Muscle layer of colon (tissue), 2 donors: ENCODE data around the gene HOXB1.

Experiments
- H3K27ac ChIP-seq: one replicate; pipeline ENCODE4 v1.7.0; 2013; ENCODE audit warnings: low read depth, mild to moderate bottlenecking, low read length, moderate library complexity
- H3K27me3 ChIP-seq, 2 donors: one replicate each; pipeline ENCODE4 v1.7.0; 2013; ENCODE audit warnings: low read length in 2 of 2, mild to moderate bottlenecking in 2 of 2; ENCODE audit not compliant: insufficient read depth in 2 of 2, control insufficient read depth in 1 of 2
- H3K36me3 ChIP-seq: one replicate; pipeline ENCODE4 v1.7.0; 2013; ENCODE audit warnings: mild to moderate bottlenecking, low read length; ENCODE audit not compliant: insufficient read depth
- H3K4me1 ChIP-seq: one replicate; pipeline ENCODE4 v1.7.0; 2013; ENCODE audit warnings: mild to moderate bottlenecking, low read length; ENCODE audit not compliant: insufficient read depth
- H3K4me3 ChIP-seq, 2 donors: one replicate each; pipeline ENCODE4 v1.7.0; 2013; ENCODE audit warnings: low read length in 2 of 2, low read depth in 1 of 2, mild to moderate bottlenecking in 1 of 2, moderate library complexity in 1 of 2
- H3K9ac ChIP-seq: one replicate; pipeline ENCODE4 v1.7.0; 2013; ENCODE audit warnings: low read length
- H3K9me3 ChIP-seq: one replicate; pipeline ENCODE4 v1.7.0; 2013; ENCODE audit warnings: mild to moderate bottlenecking, low read length
- donor health status: abdominal sarcoma.
- donor health status: Adenocarcinoma of cecum.

Gene HOXB1

DNA sequence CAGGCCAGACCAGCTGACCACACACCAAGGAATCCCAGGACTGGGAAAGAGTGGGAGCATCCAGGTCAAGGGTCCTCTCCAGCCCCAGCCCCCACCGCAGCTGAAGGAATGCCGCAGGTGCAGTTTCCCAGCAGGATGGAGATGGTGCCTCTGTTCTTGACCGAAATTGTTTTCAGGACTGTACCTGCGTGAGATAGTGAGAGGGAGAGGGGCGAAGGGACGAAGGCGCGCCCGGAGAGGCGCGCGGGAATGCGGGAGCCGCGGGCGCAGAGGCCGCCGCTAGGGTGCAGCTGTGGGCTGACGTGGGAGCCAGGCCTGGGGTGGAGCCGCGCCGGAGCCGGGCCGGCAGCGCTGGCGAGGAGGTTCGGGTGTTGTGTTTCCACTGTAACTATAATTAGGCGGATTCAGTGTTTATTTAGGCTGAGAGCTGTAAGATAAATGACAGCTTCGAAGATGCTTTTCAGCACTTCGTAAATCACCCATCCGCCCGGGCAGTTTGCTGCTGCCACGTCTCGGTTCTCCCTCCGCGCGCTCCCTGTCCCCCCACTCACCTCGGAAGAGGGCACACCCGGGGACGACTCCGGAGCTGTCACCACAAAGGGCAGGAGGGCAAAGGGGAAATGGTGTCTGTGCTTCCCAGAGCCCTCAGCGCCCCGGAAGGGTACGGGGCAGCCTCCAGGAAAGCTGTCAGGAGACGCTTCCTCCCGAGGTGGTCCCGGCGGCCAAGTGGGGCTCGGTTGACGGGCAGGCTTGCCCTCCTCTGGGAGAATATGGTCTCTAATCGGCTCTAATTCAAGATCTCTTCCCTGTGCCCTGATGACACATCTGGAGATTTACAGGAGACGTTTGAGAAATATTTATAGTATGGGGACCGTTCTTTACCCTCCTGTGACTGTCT is 38.2 kb downstream of the HOXB1 start:
- H3K4me1 ChIP-seq: peaks cover 14% of the 10 kb centered on the region
- peak overlapping the region; percentile 42 for H3K27ac ChIP-seq
- peak overlapping the region; percentile 56 for H3K9ac ChIP-seq
- H3K27me3 ChIP-seq: peaks cover 0 to 4% of the 10 kb centered on the region in 2 donors
- peak overlapping the region; percentile 36 to 55 for H3K4me3 ChIP-seq
- H3K9me3 ChIP-seq: no peaks in the 10 kb centered on the region
- no peaks in the 10 kb centered on the region for H3K36me3 ChIP-seq

DNA sequence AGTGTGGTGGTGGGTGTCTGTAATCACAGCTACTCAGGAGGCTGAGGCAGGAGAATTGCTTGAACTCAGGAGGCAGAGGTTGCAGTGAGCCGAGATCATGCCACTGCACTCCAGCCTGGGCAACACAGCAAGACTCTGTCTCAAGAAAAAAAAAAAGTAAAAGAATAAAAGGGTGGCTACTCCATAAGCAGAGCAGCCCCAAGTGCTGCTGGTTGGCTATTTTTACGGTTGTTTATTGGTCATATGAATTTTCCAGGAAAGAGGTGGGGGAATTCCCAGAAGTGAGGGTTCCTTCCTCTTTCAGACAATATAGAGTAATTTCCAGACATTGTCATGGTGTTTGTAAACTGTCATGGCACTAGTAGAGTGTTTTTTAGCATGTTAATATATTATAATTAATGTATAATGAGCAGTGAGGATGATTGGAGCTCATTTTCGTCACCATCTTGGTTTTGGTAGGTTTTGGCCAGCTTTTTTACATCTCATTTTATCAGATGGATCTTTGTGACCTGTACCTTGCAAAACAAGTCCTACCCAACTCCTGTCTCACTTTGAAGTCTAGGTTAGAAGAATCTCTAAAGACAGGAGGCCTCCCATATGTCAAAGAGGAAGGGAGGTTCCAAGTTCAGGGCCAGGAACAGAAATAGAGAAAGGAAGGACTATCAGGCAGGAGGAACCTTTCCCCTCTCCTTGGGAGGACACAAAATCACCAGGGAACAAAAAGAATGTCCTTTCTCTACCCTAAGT is 39.1 kb downstream of the HOXB1 start:
- H3K4me1 ChIP-seq: peaks cover 14% of the 10 kb centered on the region
- H3K9me3 ChIP-seq: no peaks in the 10 kb centered on the region
- H3K4me3 ChIP-seq: no peak overlapping the region
- no peak overlapping the region for H3K27ac ChIP-seq
- H3K9ac ChIP-seq: no peak overlapping the region
- H3K36me3 ChIP-seq: no peaks in the 10 kb centered on the region
- H3K27me3 ChIP-seq: peaks cover 0 to 4% of the 10 kb centered on the region in 2 donors

DNA sequence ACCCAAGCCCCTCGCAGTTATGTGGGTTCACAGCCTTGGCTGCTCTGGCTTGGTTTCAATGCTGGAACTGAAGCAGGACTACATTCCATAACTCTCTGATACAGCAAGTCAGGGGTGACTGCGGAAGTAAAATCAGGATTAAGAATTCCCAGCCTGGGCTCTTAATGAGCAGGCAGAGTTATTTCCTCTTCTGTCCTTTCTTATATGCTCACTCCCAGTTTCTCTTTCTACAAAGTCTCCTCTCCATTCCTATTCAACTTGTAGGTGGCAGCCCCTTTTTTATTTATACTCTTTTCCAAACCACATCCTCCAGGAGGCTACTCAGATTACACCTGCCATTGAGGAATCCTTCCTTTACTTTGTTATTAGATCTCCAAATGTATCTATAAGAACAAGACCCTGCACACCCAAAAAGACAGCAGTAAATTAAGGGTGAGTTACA is 40.3 kb downstream of the HOXB1 start:
- Histone ChIP-seq H3K4me1 (peaks cover 14% of the 10 kb centered on the region), H3K27ac (no peak overlapping the region), H3K27me3 (peaks cover 0 to 4% of the 10 kb centered on the region in 2 donors), H3K4me3 (peak overlapping the region in 1 of 2 donors; percentile 14), H3K9ac (no peak overlapping the region), H3K9me3 (no peaks in the 10 kb centered on the region), H3K36me3 (no peaks in the 10 kb centered on the region)

DNA sequence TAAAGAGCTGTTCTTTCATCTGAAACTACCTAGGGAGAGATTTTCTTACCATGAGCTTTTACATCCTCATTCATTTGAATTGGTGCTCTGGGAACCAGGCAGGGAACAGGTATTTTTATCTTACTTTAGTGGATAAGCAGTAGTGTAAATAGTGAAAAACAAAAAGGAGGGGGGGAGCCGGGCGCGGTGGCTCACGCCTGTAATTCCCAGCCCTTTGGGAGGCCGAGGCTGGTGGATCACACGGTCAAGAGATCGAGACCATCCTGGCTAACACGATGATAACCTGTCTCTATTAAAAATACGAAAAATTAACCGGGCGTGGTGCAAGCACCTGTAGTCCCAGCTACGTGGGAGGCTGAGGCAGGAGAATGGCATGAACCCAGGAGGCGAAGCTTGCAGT is 41.0 kb downstream of the HOXB1 start:
- no peak overlapping the region for H3K27ac ChIP-seq
- no peaks in the 10 kb centered on the region for H3K36me3 ChIP-seq
- H3K4me3 ChIP-seq: no peak overlapping the region
- peaks cover 0 to 4% of the 10 kb centered on the region in 2 donors for H3K27me3 ChIP-seq
- H3K9ac ChIP-seq: no peak overlapping the region
- H3K9me3 ChIP-seq: no peaks in the 10 kb centered on the region
- H3K4me1 ChIP-seq: peaks cover 14% of the 10 kb centered on the region

DNA sequence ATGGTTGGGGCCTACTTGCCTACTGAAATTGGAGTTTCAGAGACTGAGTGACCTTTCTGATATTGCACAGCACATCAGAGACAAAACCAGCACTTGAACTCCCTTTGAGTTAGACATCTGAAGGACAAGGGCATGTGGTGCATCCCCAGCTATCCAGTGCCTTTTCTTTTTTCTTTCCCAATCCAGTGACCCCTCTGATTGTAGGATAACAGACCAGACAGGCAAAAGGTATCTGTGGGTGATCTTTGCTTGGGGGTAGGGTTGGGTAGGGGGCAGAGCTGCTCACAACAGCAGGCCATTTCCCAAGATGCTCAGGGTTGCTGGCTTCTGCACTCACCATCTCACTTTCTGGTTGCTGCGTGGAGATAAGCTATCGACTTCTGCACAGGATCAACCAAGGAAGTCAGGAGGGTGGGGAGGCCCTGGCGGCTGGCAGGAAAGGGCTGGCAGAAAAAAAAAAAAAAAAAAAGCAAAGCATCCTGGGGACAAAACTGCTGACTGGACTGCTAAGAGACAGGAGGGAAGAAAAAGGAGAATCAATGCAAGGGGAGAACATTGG is 42.2 kb downstream of the HOXB1 start:
- Histone ChIP-seq H3K36me3 (no peaks in the 10 kb centered on the region), H3K9me3 (no peaks in the 10 kb centered on the region), H3K9ac (no peak overlapping the region), H3K4me1 (peaks cover 21% of the 10 kb centered on the region), H3K27me3 (peaks cover 0 to 4% of the 10 kb centered on the region in 2 donors), H3K27ac (no peak overlapping the region), H3K4me3 (no peak overlapping the region)

DNA sequence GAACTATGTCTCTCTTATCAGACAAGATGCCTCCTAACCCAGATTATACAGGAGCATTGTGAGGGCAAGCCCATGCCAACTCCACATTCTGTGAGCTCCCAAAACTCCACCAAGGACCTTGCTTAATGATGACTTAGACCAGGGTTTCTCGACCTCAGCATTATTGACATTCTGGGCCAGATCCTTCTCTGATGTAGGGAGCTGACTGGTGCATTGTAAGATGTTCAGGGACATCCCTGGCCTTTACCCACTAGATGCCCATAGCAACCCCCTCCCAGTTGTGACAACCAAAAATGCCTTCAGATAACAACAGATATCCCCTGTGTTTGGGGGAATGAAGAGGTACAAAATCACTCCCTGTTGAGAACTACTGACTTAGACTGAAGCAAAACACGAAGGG is 43.6 kb downstream of the HOXB1 start:
- Histone ChIP-seq H3K36me3 (no peaks in the 10 kb centered on the region), H3K27ac (no peak overlapping the region), H3K9ac (no peak overlapping the region), H3K9me3 (no peaks in the 10 kb centered on the region), H3K4me3 (no peak overlapping the region), H3K4me1 (peaks cover 18% of the 10 kb centered on the region), H3K27me3 (no peaks in the 10 kb centered on the region)

DNA sequence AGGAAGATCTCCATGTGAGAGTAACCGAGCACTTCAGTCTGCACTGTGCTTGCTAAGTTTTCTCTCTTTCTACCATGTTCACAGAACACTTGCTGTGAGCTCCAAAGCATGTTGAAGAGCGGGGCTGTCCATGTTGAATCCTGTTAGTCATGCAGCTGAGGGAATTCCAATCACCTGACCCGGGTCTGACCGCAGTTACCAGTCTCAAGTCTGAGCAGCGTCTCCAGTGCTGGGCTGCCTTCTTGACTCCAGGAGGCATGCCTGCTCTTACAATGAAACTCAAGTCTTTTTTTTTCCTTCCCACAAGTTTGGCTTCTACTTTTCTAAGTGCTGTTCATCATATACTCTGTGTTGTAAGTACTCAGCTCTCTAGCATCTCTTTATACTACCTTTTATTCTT is 44.3 kb downstream of the HOXB1 start:
- no peak overlapping the region for H3K27ac ChIP-seq
- no peaks in the 10 kb centered on the region for H3K27me3 ChIP-seq
- peaks cover 18% of the 10 kb centered on the region for H3K4me1 ChIP-seq
- no peaks in the 10 kb centered on the region for H3K9me3 ChIP-seq
- no peak overlapping the region for H3K4me3 ChIP-seq
- H3K36me3 ChIP-seq: no peaks in the 10 kb centered on the region
- H3K9ac ChIP-seq: no peak overlapping the region

DNA sequence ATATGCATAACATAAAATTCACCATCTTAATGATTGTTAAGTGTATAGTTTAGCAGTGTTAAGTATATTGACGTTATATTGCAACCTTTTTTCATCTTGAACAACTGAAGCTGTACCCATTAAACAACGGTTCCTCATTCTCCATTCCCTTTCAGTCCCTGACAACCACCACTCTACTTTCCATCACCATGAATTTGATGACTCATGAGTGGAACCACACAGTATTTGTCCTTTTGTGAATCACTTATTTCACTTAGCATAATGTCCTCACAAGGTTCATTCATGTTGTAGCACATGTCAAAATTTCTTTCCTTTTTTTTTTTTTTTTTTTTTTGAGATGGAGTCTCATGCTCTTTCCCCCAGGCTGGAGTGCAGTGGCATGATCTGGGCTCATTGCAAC is 46.0 kb downstream of the HOXB1 start:
- no peaks in the 10 kb centered on the region for H3K27me3 ChIP-seq
- H3K36me3 ChIP-seq: no peaks in the 10 kb centered on the region
- H3K9ac ChIP-seq: no peak overlapping the region
- H3K4me3 ChIP-seq: no peak overlapping the region
- no peak overlapping the region for H3K27ac ChIP-seq
- peaks cover 13% of the 10 kb centered on the region for H3K4me1 ChIP-seq
- H3K9me3 ChIP-seq: no peaks in the 10 kb centered on the region

DNA sequence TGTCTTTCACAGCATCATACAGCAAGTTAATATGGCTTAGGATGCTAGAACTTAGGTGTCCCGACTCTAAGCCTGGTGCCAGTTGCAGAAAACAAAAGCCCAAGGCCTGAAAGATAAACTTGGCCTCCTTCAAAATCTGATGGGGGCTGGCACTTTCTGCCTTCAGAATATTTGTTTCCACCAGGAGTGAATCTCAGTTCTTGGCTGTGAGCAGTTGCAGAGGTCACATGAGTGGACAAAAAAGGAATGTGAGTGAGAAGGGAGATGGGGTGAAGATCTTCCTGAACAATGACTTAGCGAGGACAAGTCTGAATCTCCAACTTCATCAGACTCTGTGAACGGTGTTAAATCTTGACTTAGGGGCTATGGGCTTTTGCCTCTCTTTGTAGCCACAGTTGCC is 46.6 kb downstream of the HOXB1 start:
- H3K27ac ChIP-seq: no peak overlapping the region
- H3K27me3 ChIP-seq: no peaks in the 10 kb centered on the region
- H3K4me1 ChIP-seq: peaks cover 13% of the 10 kb centered on the region
- no peak overlapping the region for H3K9ac ChIP-seq
- no peak overlapping the region for H3K4me3 ChIP-seq
- H3K9me3 ChIP-seq: no peaks in the 10 kb centered on the region
- no peaks in the 10 kb centered on the region for H3K36me3 ChIP-seq

DNA sequence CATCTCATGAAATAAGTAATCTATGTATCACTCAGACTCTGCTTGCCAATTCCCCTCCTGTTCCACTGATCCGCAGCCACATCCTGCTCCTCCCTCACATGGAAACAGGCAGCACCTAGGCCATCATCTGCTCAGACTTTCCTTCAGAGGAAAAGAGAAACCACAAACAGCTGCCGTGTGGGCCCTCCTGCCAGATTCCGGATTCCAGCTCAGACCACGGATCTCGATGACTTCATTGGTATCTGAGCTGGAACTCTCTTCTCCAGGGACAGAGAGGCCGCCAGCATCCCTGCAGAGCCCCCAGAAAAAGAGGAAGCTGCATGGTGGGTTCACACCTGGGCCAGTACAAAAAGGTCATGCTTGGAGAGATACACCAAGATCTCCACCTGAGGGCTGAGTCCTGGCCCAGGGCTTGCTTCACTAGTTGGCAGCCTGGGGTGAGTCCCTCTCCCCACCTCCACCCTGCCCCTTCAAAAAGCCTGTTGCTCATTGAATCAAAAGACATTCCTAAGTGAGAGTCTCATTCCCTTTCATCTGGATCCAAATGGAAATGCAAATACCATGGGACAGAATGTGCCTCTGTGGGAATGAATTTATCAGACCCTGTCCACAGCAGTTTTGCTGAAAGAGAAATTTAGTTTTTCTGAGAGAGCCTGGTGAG is 47.2 kb downstream of the HOXB1 start:
- H3K4me3 ChIP-seq: no peak overlapping the region
- no peak overlapping the region for H3K27ac ChIP-seq
- H3K4me1 ChIP-seq: peaks cover 13% of the 10 kb centered on the region
- no peak overlapping the region for H3K9ac ChIP-seq
- no peaks in the 10 kb centered on the region for H3K9me3 ChIP-seq
- no peaks in the 10 kb centered on the region for H3K27me3 ChIP-seq
- no peaks in the 10 kb centered on the region for H3K36me3 ChIP-seq

DNA sequence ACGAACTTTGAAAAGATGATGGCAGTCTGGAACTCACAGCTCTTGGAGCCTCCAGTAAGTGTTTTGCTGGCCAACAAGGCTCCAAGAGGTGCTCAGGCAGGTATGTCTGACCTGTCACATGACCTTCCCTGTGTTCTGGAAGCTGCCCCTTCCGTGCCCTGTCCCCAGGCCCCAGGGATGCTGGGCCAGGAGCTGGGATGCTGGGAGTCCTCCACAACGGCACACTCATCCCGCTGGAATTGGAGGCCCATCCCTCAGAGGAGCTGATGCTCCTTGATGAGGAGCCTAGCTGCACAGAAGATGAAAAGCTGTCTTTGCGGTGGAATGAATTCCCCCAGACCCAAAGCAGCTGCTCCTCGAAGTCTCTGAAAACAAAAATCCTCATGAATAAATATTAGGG is 47.8 kb downstream of the HOXB1 start:
- H3K27ac ChIP-seq: no peak overlapping the region

More for the DNA sequence above, 47.8 kb downstream of the HOXB1 start:
- no peaks in the 10 kb centered on the region for H3K9me3 ChIP-seq
- H3K9ac ChIP-seq: no peak overlapping the region
- H3K27me3 ChIP-seq: no peaks in the 10 kb centered on the region
- H3K36me3 ChIP-seq: no peaks in the 10 kb centered on the region
- H3K4me3 ChIP-seq: no peak overlapping the region
- H3K4me1 ChIP-seq: peaks cover 13% of the 10 kb centered on the region
